ENCODE measurements around the gene PLCD4. TPM values are rescaled to one million over a fixed set of nuclear protein-coding genes. Genes with fewer than 3 reads are reported as not detected.

PLCD4 gene
- total RNA-seq, 2 donors from 2014 or later, result 1.6 to 8.3 TPM

DNA sequence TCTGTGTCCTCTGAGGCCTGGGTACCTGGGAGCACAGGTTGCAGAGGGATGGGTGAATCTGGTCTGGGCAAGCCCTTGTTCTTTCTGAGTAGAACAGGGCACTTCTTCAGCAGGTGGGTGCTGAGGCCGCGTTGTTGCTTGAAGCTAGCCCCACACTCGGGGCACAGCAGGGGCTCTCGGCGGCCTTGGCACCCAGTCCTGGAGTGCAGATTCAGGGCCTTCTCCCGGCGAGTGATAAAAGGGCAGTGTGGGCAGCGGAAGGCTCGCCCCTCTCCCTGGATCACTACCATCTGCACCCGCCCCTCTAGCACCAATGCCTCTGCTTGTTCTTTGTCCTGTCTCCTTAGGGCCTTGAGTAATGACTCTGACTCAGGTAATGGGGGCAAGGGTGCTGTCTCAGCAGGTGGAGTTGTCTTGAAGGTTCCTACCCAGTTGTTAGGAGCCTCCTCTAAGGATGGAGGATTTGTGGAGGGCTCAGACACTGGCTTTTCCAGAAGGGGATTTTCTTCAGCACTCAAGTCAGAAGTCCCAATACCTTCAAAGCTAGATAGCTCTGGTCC, 36.1 kb downstream of the PLCD4 start:
- no peak overlapping the region for H3K27ac ChIP-seq
- no peaks in the 10 kb centered on the region for H3K27me3 ChIP-seq (replicated peaks; ENCODE audit: insufficient read depth)
- H3K4me3 ChIP-seq, result no peak overlapping the region
- no peaks in the 10 kb centered on the region for H3K9me3 ChIP-seq
- peaks cover 78% of the 10 kb centered on the region for H3K36me3 ChIP-seq
- H3K4me1 ChIP-seq (ENCODE audit: control insufficient read depth in 1 of 2, low read depth in 2 of 2), result no peaks in the 10 kb centered on the region
- DNase-seq (ENCODE audit: low spot score), result no peak
- no peak for ATAC-seq (ENCODE audit: insufficient number of reproducible peaks, low FRiP score, low read depth)
- TF ChIP-seq, protein P1, sequence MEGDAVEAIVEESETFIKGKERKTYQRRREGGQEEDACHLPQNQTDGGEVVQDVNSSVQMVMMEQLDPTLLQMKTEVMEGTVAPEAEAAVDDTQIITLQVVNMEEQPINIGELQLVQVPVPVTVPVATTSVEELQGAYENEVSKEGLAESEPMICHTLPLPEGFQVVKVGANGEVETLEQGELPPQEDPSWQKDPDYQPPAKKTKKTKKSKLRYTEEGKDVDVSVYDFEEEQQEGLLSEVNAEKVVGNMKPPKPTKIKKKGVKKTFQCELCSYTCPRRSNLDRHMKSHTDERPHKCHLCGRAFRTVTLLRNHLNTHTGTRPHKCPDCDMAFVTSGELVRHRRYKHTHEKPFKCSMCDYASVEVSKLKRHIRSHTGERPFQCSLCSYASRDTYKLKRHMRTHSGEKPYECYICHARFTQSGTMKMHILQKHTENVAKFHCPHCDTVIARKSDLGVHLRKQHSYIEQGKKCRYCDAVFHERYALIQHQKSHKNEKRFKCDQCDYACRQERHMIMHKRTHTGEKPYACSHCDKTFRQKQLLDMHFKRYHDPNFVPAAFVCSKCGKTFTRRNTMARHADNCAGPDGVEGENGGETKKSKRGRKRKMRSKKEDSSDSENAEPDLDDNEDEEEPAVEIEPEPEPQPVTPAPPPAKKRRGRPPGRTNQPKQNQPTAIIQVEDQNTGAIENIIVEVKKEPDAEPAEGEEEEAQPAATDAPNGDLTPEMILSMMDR (IDR thresholded peaks at IDR 0.05), result no peak

DNA sequence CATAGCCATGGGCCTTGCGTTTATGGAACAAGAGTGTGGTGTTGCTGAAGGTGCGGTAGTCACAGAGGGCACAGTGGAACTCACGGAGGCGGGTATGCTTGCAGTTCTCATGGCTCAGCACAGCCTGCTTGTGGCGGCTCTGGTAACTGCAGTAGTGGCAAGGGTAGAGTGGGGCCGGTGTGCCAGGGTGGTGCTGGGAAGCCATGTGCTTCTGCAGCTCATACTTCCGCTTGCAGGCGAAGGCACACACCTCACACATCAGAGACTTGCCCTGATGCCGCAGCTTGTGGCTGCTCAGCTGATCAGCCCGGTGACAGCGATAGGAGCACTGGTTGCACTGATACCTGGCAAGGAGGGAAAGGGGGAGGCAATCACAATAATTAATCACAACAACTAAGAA, 37.0 kb downstream of the PLCD4 start:
- DNase-seq (ENCODE audit: low spot score), result no peak
- Histone ChIP-seq H3K27ac (no peak overlapping the region), H3K27me3 (replicated peaks; ENCODE audit: insufficient read depth) (no peaks in the 10 kb centered on the region), H3K36me3 (peaks cover 79% of the 10 kb centered on the region), H3K4me3 (no peak overlapping the region), H3K9me3 (no peaks in the 10 kb centered on the region), H3K4me1 (ENCODE audit: control insufficient read depth in 1 of 2, low read depth in 2 of 2) (no peaks in the 10 kb centered on the region)
- no peak for ATAC-seq (ENCODE audit: insufficient number of reproducible peaks, low FRiP score, low read depth)
- TF ChIP-seq, protein P1 (IDR thresholded peaks at IDR 0.05), result no peak

DNA sequence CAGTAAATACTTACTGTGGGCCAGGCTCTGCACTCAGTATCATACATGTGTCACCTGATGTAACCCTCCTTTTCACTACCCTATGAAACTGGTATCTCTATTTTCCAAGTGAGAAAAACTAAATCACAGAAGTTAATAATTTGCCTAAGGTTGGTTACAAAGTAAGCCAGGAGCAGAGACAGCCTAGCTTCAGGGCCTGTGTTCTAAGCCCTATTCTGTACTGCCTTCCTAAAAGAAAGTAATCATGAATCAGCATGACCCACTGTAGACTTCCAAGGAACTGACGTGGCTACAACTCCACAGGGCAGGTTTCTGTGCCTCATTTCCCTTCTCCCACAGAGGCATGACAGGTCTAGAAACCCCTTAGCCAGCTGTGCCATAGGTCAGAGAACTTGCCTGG, 37.4 kb downstream of the PLCD4 start:
- no peak overlapping the region for H3K27ac ChIP-seq
- no peak for ATAC-seq (ENCODE audit: insufficient number of reproducible peaks, low FRiP score, low read depth)
- no peaks in the 10 kb centered on the region for H3K4me1 ChIP-seq (ENCODE audit: control insufficient read depth in 1 of 2, low read depth in 2 of 2)
- H3K9me3 ChIP-seq, result no peaks in the 10 kb centered on the region
- DNase-seq (ENCODE audit: low spot score), result no peak
- H3K36me3 ChIP-seq, result peaks cover 79% of the 10 kb centered on the region
- TF ChIP-seq, protein P1 (IDR thresholded peaks at IDR 0.05), result no peak
- no peak overlapping the region for H3K4me3 ChIP-seq
- H3K27me3 ChIP-seq (replicated peaks; ENCODE audit: insufficient read depth), result no peaks in the 10 kb centered on the region

DNA sequence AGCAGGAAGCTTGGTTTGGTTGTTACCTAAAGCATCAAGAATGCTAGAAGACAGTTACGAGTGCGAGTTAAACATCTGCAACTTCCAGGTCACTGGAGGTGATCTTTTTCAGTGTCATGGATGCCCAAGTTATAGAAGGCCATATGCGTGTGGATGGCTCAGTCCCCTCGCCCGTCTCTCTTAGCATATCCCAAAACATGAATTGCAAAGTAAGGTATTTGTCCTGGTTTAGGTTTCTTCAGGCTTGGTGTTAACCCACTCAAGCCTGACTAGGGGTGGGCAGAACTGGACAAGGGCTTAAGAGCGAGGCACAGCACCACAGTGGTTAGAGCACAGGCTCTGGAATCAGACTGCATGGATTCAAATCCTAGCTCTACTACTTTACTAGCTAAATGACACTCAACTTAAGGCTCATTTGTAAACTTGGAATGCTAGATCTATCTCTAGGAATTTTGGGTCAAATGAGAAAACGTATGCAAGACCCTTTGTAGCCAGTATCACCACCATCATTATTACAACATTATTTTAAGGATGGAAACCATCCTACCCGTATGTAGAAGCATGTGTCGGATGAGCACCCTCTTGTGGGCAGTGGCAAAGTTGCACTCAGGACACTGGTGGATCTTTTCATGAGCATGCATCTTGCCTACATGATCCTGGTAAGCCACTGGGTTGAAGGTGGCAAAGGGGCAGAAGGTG, 40.5 kb downstream of the PLCD4 start:
- DNase-seq (ENCODE audit: low spot score), result no peak
- Histone ChIP-seq H3K9me3 (no peaks in the 10 kb centered on the region), H3K4me3 (no peak overlapping the region), H3K4me1 (ENCODE audit: control insufficient read depth in 1 of 2, low read depth in 2 of 2) (no peaks in the 10 kb centered on the region), H3K36me3 (peaks cover 80% of the 10 kb centered on the region), H3K27ac (no peak overlapping the region), H3K27me3 (replicated peaks; ENCODE audit: insufficient read depth) (no peaks in the 10 kb centered on the region)
- TF ChIP-seq, protein P1 (IDR thresholded peaks at IDR 0.05), result peak; percentile 67
- no peak for ATAC-seq (ENCODE audit: insufficient number of reproducible peaks, low FRiP score, low read depth)

DNA sequence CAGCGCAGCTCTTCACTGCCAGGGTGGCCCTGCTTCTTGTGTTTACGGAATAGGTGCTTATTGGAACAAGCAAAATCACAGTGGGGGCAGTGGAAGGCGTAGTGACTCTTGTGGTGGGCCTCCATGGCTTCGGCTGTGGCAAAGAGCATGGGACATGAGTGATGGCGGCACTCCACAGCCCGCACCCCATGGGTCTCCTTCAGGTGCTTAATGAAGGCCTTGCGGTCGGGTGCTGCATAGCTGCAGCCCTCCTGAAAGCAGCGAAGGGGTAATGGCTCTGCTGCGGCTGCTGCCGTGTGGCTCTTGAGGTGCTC, 41.0 kb downstream of the PLCD4 start:
- Histone ChIP-seq H3K4me1 (ENCODE audit: control insufficient read depth in 1 of 2, low read depth in 2 of 2) (no peaks in the 10 kb centered on the region), H3K27ac (no peak overlapping the region), H3K27me3 (replicated peaks; ENCODE audit: insufficient read depth) (no peaks in the 10 kb centered on the region), H3K9me3 (no peaks in the 10 kb centered on the region), H3K4me3 (no peak overlapping the region), H3K36me3 (peaks cover 75% of the 10 kb centered on the region)
- no peak for ATAC-seq (ENCODE audit: insufficient number of reproducible peaks, low FRiP score, low read depth)
- no peak for DNase-seq (ENCODE audit: low spot score)
- TF ChIP-seq, protein P1 (IDR thresholded peaks at IDR 0.05), result no peak

Data from thoracic aorta (tissue), 2 donors.